SJCRH30 (cell line): ENCODE measurements around the gene CDYL. TPM values are rescaled to one million over a fixed set of nuclear protein-coding genes. Genes with fewer than 3 reads are reported as not detected.

Experiments used
- DNase-seq, 2 experiments: peaks; one replicate each; pipeline ENCODE4 v3.0.0-alpha.2; 2015 to 2020
- H3K27ac ChIP-seq: fragments of 250-450 bp; sonication (Bioruptor Pico); 2 replicates; pipeline ENCODE4 v1.5.1; 2020; ENCODE audit warnings: mild to moderate bottlenecking, moderate library complexity
- H3K27me3 ChIP-seq: fragments of 250-450 bp; sonication (Bioruptor Pico); 2 replicates; pipeline ENCODE4 v1.5.1; 2020; ENCODE audit warnings: mild to moderate bottlenecking, moderate library complexity
- H3K36me3 ChIP-seq: fragments of 250-450 bp; sonication (Bioruptor Pico); 2 replicates; pipeline ENCODE4 v1.5.1; 2020; ENCODE audit warnings: mild to moderate bottlenecking, moderate library complexity
- H3K4me1 ChIP-seq: fragments of 250-450 bp; sonication (Bioruptor Pico); 2 replicates; pipeline ENCODE4 v1.5.1; 2020; ENCODE audit warnings: mild to moderate bottlenecking, moderate library complexity
- H3K4me3 ChIP-seq: fragments of 250-450 bp; sonication (Bioruptor Pico); 2 replicates; pipeline ENCODE4 v1.5.1; 2020; ENCODE audit warnings: mild to moderate bottlenecking, moderate library complexity
- H3K9me3 ChIP-seq: fragments of 250-450 bp; sonication (Bioruptor Pico); replicated peaks from 2 replicates; pipeline ENCODE4 v1.5.1; 2020; ENCODE audit warnings: mild to moderate bottlenecking, moderate library complexity
- total RNA-seq: library from RNA; depleted of rRNA; stranded (reverse); fragments of >200 nt; shearing (Covaris generic); gene quantifications from 2 replicates; pipeline ENCODE4 v1.2.3, GENCODE V29; 2014

CDYL gene
- total RNA-seq, 1 experiment from 2014 or later: 68.7 TPM

DNA sequence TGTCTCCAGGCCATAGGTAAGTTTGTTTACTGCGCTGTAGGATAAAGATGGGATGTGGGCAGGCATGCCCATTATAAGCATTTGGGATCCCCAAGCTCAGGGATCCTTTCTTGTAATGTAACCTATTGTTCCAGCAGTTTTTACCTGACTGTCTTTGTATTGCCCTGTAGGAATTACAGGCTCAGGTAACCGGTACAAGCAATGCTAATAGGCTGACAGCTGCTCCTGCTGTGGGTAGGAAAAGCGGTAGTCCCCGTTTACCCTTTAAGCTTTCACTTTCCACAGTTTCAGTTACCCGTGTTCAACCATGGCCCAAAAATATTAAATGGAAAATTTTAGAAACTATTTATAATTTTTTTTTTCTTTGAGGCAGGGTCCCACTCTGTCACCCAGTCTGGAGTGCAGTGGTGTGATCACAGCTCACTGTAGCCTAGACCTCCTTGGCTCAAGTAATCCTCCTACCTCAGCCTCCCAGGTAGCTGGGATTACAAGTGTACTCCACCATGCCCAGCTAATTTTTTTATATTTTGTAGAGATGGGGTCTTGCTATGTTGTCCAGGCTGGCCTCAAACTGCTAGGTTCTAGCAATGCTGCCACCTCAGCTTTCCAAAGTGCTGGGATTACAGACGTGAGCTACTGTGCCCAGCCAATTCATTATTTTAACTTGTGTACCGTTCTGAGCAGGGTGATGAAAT lies 108.6 kb downstream of the CDYL start:
- no peak for DNase-seq
- no peaks in the 10 kb centered on the region for H3K36me3 ChIP-seq
- H3K9me3 ChIP-seq: no peaks in the 10 kb centered on the region
- H3K27ac ChIP-seq: no peak overlapping the region
- peaks cover 27% of the 10 kb centered on the region for H3K4me1 ChIP-seq
- H3K27me3 ChIP-seq: no peaks in the 10 kb centered on the region
- no peak overlapping the region for H3K4me3 ChIP-seq

DNA sequence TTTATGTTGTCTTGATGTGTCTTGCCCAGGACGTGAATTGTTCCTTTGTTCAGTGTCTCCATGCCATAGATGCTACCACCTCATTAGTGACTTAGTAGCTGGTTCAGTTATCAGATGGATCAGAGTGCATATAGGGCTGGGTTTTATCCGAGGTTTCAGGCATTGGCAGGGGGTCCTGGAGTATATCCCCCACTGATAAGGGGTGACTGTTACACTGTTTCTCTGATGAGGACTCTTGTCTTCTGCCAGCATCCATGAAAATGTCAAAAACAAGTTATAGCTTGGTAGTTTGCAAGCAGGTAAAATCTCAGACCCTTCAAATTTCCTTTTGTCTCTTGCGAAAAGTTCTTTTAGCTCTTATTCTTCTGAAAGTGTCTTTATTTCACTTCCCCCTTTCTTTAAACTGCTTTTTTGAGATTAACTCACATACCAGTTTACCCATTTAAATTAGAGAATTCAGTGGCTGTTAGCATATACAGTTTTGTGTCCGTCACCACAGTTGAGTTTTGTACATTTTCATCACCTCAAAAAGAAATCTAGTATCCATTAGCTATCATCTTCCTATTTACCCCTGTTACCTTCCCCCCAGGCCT lies 109.2 kb downstream of the CDYL start:
- peaks cover 22% of the 10 kb centered on the region for H3K4me1 ChIP-seq
- no peaks in the 10 kb centered on the region for H3K27me3 ChIP-seq
- H3K9me3 ChIP-seq: no peaks in the 10 kb centered on the region
- no peak overlapping the region for H3K4me3 ChIP-seq
- H3K36me3 ChIP-seq: no peaks in the 10 kb centered on the region
- H3K27ac ChIP-seq: no peak overlapping the region
- no peak for DNase-seq

DNA sequence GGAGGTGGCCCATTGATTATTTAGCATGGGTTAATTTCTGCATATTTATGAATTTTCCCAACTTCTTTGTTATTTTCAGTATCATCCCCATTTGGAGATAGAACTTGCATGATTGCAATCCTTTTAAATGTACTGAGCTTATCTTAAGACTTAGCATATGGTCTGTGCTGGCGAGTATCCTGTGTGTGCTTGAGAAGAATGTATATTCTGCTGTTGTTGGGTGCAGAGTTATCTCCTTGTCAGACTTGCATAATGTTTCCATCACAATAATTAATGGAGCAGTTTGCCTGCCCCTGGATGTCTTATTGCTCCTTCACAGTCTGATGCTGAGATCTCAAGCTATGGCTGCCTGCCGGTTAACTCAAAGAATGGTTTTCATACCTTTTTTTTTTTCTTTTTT lies 112.6 kb downstream of the CDYL start:
- Histone ChIP-seq H3K4me3 (no peak overlapping the region), H3K9me3 (no peaks in the 10 kb centered on the region), H3K27me3 (no peaks in the 10 kb centered on the region), H3K27ac (no peak overlapping the region), H3K36me3 (no peaks in the 10 kb centered on the region; the same call in 1 of the 2 replicates), H3K4me1 (no peaks in the 10 kb centered on the region)
- DNase-seq: no peak

DNA sequence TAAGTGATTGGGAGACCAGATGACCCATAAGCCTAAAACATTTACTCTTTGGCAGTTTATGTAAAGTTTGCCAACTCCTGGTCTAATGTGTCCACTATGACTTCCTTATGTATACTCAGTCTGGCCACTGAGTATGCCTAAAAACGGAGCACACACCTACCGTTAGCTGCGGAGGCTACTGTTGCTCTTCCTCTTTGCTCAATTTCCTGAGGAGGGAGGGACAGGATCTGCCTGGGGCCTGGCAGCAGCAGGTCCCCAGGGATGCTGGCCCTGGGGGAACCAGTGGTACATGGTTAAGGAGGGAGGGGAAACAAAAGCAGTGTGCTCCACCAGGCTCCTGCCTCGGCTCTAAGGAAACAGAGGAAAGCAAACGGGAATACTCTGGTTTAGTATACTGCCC lies 113.5 kb downstream of the CDYL start:
- Histone ChIP-seq H3K27me3 (no peaks in the 10 kb centered on the region), H3K27ac (no peak overlapping the region), H3K4me1 (no peaks in the 10 kb centered on the region), H3K36me3 (peaks cover 4% of the 10 kb centered on the region; the same call in 1 of the 2 replicates), H3K9me3 (no peaks in the 10 kb centered on the region), H3K4me3 (no peak overlapping the region)
- DNase-seq: no peak

DNA sequence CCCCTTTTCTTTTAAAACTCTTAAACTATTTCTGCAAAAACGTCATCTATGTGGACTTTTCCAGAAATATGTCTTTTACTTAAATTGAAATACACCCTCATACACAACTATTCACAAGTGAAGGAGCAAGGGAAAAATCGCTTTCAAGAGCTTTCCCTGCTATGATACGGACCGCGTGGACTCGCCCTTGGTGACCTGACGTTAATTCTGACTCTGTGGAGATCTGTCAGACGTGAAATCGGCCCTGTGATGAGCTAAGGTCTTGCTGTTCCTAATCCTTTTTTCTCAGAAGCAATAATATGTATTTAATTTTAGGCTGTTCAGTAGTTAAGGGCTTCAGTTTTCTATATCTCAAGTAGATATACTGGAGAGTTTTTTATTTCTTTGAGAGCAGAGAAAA lies 114.0 kb downstream of the CDYL start:
- no peak for DNase-seq
- no peak overlapping the region for H3K4me3 ChIP-seq
- H3K4me1 ChIP-seq: no peaks in the 10 kb centered on the region
- no peaks in the 10 kb centered on the region for H3K9me3 ChIP-seq
- H3K36me3 ChIP-seq: peaks cover 4% of the 10 kb centered on the region; the same call in 1 of the 2 replicates
- H3K27ac ChIP-seq: no peak overlapping the region
- H3K27me3 ChIP-seq: no peaks in the 10 kb centered on the region

DNA sequence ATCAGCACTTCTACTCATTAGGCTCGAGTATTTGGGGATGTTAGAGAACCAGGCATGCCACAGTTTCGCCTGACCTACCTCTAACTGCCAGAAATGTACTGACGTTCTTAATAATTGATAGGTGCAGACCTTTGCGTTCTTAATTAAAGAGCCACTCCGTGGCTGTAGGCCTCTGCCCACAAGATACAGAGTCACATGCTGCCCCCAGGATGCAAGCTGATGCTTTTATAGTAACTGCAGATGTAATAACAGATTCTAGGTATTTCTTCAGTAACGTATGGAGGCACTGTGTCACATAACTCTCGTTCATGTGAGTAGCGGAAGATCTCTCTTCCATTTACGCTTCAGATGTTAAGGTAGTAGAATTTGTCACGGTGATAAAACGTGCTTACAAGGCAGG lies 114.4 kb downstream of the CDYL start:
- H3K4me1 ChIP-seq: no peaks in the 10 kb centered on the region
- no peak overlapping the region for H3K27ac ChIP-seq

DNA sequence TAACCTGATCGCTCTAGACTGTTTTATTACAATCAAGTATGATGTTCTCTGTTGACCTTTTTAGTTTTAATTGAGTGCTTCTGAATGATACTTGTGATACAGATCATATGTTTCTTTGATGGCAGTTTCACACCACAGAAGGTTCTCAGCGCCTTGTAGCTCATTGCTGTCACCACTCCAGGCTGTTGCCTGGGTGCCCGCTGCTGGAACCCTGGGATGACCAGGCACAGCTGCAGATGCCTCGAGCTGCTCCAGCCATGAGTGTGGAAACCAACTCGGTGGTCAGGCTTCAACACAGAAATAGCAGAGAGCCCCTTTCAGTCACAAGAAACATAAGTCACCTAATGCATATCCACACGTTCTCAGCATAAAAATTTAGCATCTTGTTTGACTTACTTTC lies 114.9 kb downstream of the CDYL start:
- Histone ChIP-seq H3K9me3 (no peaks in the 10 kb centered on the region), H3K27me3 (no peaks in the 10 kb centered on the region), H3K4me3 (no peak overlapping the region), H3K27ac (no peak overlapping the region), H3K36me3 (peaks cover 4% of the 10 kb centered on the region; the same call in 1 of the 2 replicates), H3K4me1 (no peaks in the 10 kb centered on the region)
- no peak for DNase-seq

More for the DNA sequence above, 114.4 kb downstream of the CDYL start:
- H3K9me3 ChIP-seq: no peaks in the 10 kb centered on the region
- peaks cover 4% of the 10 kb centered on the region; the same call in 1 of the 2 replicates for H3K36me3 ChIP-seq
- DNase-seq: no peak
- no peaks in the 10 kb centered on the region for H3K27me3 ChIP-seq
- no peak overlapping the region for H3K4me3 ChIP-seq

DNA sequence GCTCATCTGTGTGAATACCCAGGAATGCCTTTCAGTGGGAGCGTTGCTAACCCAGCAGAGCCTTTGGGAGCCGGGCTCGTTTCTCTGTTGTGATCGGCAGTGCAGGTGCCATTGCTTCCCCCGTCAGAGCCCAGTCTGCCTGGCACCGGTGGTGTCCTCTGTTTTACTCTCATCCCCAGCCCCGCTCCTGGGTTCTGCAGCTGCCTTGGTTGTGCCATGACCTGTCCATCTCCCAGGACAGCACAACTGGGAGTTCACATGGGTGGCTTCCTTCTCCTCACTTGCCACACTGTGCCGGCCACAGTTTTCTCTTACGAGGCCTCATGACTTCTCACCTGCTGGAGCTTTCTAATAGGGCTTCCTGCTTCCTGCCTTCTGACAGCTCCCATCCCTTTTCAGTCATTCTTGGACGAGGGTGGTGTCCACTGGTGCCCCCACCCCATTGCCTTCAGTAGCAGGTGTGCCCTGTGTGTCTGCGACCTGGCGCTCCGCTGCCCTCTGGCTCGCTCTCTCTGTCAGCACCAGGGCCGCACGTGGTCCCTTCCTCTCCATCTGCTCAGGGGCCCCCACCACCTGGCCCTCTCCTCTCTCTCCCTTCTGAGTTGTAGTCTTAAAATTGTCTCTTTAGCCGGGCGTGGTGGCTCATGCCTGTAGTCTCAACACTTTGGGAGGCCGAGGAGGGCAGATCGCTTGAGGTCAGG lies 116.7 kb downstream of the CDYL start:
- Histone ChIP-seq H3K4me1 (no peaks in the 10 kb centered on the region), H3K27ac (no peak overlapping the region), H3K27me3 (no peaks in the 10 kb centered on the region), H3K9me3 (no peaks in the 10 kb centered on the region; the same call in 1 of the 2 replicates), H3K4me3 (no peak overlapping the region), H3K36me3 (peaks cover 6% of the 10 kb centered on the region; the same call in 1 of the 2 replicates)
- no peak for DNase-seq

DNA sequence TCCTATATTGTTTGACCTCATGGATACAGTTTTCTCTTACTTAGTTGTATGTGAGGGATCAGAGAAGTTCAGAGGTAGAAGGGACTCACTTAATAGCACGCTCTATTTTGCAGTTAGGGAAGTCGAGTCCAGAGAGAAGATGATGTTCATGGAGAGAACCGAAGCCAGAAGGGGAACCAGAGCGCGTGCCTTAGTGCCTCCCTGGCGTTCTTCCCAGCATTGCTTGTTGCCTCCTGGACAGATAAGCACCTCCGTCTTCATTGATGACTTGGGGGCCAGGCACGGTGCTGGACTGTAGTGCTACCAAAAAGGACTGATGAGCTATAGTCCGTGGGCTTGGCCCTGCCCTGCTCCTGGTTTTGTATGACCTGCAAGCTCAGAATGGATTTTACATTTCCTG lies 117.8 kb downstream of the CDYL start:
- Histone ChIP-seq H3K9me3 (no peaks in the 10 kb centered on the region; the same call in 1 of the 2 replicates), H3K4me3 (no peak overlapping the region), H3K27me3 (no peaks in the 10 kb centered on the region), H3K36me3 (peaks cover 10% of the 10 kb centered on the region; the same call in 1 of the 2 replicates), H3K27ac (no peak overlapping the region), H3K4me1 (no peaks in the 10 kb centered on the region)
- DNase-seq: no peak

DNA sequence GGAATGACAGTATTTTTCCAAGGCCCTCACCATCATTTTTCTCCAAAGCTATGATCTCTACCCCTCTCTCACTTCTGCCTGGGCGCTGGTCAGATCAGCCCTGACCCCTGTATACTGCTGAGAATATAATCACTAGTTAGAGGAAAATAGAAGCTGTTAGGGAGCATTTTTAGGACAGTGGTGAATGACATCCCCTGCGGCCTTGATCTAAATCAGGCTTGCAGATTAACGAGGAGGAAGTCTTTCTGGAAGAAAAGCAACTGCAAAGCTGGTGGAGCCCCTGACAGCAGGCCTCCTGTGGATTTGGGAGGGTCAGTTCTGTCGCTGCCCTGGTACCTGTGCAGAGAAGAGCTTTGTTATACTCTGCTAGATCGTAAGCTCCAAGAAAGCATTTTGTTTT lies 119.8 kb downstream of the CDYL start:
- Histone ChIP-seq H3K27ac (no peak overlapping the region), H3K36me3 (peaks cover 12% of the 10 kb centered on the region; the same call in 1 of the 2 replicates), H3K4me1 (no peaks in the 10 kb centered on the region), H3K4me3 (no peak overlapping the region), H3K27me3 (no peaks in the 10 kb centered on the region), H3K9me3 (no peaks in the 10 kb centered on the region; the same call in 1 of the 2 replicates)
- DNase-seq: no peak

DNA sequence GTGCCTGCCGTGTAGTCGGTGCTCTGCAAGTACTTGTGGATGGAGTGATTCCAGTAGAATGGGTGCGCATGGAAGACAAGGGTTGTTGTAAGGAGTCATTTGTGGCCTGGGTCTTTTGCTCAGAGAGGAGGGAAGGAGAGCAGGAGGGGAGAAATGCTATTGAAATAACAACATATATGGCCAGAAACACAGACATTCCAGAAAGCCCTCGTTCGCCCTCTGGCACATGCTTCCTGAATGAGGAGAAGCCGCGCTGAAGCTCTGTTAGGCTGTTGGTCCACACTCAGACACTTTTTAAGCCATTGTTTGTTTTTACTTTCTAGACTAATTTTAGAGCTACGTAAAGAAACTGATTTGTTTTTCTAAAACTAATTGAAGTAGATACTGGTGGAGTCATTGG lies 120.2 kb downstream of the CDYL start:
- Histone ChIP-seq H3K27ac (no peak overlapping the region), H3K27me3 (no peaks in the 10 kb centered on the region), H3K9me3 (no peaks in the 10 kb centered on the region; the same call in 1 of the 2 replicates), H3K36me3 (peaks cover 14% of the 10 kb centered on the region; the same call in 1 of the 2 replicates), H3K4me1 (no peaks in the 10 kb centered on the region), H3K4me3 (no peak overlapping the region)
- no peak for DNase-seq

DNA sequence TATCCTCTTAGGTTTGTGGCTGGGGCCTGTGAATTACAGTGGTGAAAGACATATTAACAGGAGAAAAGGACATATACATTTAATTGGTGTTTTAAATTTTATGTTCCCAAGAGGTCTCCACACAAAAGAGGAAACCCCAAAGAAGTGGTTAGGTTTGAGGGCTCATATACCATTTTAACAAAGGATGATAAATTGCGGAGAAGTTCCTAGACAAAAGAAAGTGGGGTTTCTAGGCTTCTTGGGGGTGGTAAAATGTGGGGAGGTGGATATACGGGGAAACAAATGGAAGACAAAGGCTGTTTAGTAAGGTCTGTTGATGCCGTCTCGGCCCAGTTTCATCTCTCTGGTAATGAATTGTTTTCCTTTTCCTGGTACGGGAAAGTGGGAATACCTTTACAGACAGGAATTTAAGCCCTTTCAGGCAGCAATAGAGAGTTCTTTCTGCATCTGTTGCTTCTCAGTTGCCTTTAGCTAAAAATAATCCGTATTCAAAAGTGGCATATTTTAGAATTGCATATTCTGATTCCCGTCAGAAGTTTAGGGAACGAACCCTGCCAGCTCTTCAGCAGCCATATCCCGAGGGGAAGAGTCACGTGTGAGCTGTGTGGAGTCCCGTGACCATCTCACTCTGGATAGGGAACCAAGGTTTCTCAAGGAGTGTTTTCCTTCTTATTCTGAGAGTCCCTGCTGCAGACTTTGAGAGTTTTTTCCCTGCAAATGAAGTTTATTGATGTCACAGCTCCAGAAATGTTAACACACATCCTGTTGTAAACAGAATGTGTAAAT lies 123.2 kb downstream of the CDYL start:
- H3K4me3 ChIP-seq: no peak overlapping the region
- DNase-seq: no peak
- no peaks in the 10 kb centered on the region for H3K4me1 ChIP-seq
- no peak overlapping the region for H3K27ac ChIP-seq
- H3K36me3 ChIP-seq: peaks cover 16% of the 10 kb centered on the region; the same call in 1 of the 2 replicates
- H3K9me3 ChIP-seq: no peaks in the 10 kb centered on the region; the same call in 1 of the 2 replicates
- no peaks in the 10 kb centered on the region for H3K27me3 ChIP-seq

DNA sequence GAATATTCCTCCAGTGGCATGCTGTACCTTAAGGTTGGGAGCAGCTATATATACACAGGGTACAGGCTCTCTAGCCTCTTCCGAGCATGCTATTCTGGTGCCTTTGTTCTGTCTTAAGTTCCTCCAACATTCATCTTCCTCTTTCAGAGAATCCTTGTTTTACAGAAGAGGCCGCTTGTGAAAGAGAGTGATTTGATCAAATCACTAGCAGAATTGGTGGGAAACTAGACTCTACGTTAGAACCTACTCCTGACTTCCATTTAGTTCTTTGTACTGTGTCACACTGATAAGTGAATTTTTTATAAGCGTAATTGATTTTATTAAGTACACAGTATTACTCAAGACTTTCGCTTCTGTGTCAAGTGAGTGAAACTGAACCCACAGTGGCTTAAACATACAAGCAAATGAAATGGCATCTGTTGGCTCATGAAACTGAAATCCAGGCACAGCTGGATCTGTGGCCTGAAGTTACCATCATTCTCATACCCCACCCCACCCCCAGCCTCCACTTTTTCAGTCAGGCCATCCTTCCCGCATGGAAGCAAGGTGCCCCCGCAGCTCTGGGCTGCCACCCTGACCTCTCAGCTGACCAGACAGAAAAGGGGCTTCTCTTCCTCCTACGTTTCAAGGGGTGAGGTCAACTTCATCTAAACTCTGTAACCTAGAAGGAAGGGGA lies 125.3 kb downstream of the CDYL start:
- Histone ChIP-seq H3K9me3 (no peaks in the 10 kb centered on the region; the same call in 1 of the 2 replicates), H3K27ac (no peak overlapping the region), H3K36me3 (peaks cover 15% of the 10 kb centered on the region; the same call in 1 of the 2 replicates), H3K27me3 (no peaks in the 10 kb centered on the region), H3K4me3 (no peak overlapping the region), H3K4me1 (no peaks in the 10 kb centered on the region)
- no peak for DNase-seq

DNA sequence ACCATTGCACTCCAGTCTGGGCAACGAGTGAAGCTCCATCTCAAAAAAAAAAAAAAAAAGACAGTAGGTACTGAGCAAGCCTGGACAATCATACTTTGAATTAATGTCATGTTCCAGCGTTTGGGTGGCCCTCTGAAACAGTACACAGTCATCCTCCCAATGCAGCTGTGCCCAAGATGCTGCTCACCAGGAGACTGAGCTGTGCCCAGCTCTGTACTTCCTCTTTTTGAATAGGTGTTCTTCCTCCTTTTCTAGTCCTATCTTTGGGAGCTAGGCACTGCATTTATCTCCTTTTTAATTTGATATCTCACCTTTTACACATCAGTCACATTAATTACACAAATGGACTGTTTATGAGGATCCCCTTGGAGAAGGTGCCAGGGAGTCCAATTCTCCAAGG lies 126.2 kb downstream of the CDYL start:
- no peaks in the 10 kb centered on the region for H3K27me3 ChIP-seq
- H3K4me1 ChIP-seq: no peaks in the 10 kb centered on the region
- no peak overlapping the region for H3K27ac ChIP-seq
- H3K36me3 ChIP-seq: peaks cover 12% of the 10 kb centered on the region; the same call in 1 of the 2 replicates
- H3K9me3 ChIP-seq: no peaks in the 10 kb centered on the region
- DNase-seq: no peak
- H3K4me3 ChIP-seq: no peak overlapping the region
